Fibroblast of skin of left biceps (primary cell): ENCODE data around the gene NPRL2.
"Not testable (repeated sequence)": the region's sequence is repeated elsewhere in the genome, so short reads cannot be mapped to it uniquely, and the experiment has no call there.

ENCODE experiments used
- DNase-seq, 2 experiments: peaks; one replicate each; pipeline ENCODE4 v3.0.0-alpha.2; 2013; ENCODE audit warnings: low read depth in 2 of 2

NPRL2 gene

GRCh38 chr3:50327129-50327528 is 23.4 kb downstream of the NPRL2 start:
- no peak for DNase-seq

- DNase-seq, result no peak
Observed at GRCh38 chr3:50326182-50326541, 24.4 kb downstream of the NPRL2 start.

- no peak for DNase-seq
Observed at GRCh38 chr3:50325497-50326181, 24.9 kb downstream of the NPRL2 start.

GRCh38 chr3:50325113-50325480 is 25.5 kb downstream of the NPRL2 start:
- no peak for DNase-seq

GRCh38 chr3:50324351-50325112 is 26.0 kb downstream of the NPRL2 start:
- no peak for DNase-seq

- DNase-seq, result no peak
Observed at GRCh38 chr3:50323614-50324199, 26.9 kb downstream of the NPRL2 start.

GRCh38 chr3:50323092-50323600 is 27.4 kb downstream of the NPRL2 start:
- DNase-seq, result no peak

GRCh38 chr3:50322386-50323091 is 28.0 kb downstream of the NPRL2 start, which contains the start of gene HYAL2:
Gene HYAL2 (minus strand): TSS chr3:50322745. CDS start chr3:50320489, 2,256 bp downstream.
- no peak for DNase-seq

GRCh38 chr3:50322115-50322385 is 28.5 kb downstream of the NPRL2 start:
- DNase-seq, result no peak

GRCh38 chr3:50321336-50322114 is 29.1 kb downstream of the NPRL2 start:
- DNase-seq, result peak; percentile 70 to 71

GRCh38 chr3:50320853-50321335 is 29.7 kb downstream of the NPRL2 start:
- DNase-seq, result no peak

- DNase-seq, result no peak
Observed at GRCh38 chr3:50319894-50320625, 30.5 kb downstream of the NPRL2 start.

GRCh38 chr3:50319181-50319893 is 31.2 kb downstream of the NPRL2 start:
- no peak for DNase-seq

GRCh38 chr3:50318615-50319014 is 32.0 kb downstream of the NPRL2 start:
- DNase-seq, result no peak

GRCh38 chr3:50318163-50318562 is 32.4 kb downstream of the NPRL2 start:
- DNase-seq, result no peak

- DNase-seq, result no peak
Observed at GRCh38 chr3:50317300-50317699, 33.3 kb downstream of the NPRL2 start.

GRCh38 chr3:50316657-50317242 is 33.8 kb downstream of the NPRL2 start:
- DNase-seq, result no peak

- DNase-seq, result no peak
Observed at GRCh38 chr3:50314816-50315215, 35.8 kb downstream of the NPRL2 start.

- DNase-seq, result no peak
Observed at GRCh38 chr3:50314342-50314741, 36.2 kb downstream of the NPRL2 start.

- not testable (repeated sequence) for DNase-seq
Observed at GRCh38 chr3:50312041-50312440, 38.5 kb downstream of the NPRL2 start.
